Thyroid gland (tissue), 4 donors: ENCODE results near the gene PIAS4.

ENCODE experiments used
- POLR2A ChIP-seq, 2 donors: fragments of 450-650 bp; IDR thresholded peaks; one replicate each; pipeline ENCODE4 v1.6.1; 2017; ENCODE audit warnings: antibody characterized with exemption in 2 of 2, mild to moderate bottlenecking in 2 of 2, moderate library complexity in 1 of 2
- TF ChIP-seq, protein P1 (sequence below), 6 experiments: fragments of 200-600 bp in 3 of 6; fragments of 450-650 bp in 3 of 6; sonication (generic) in 3 of 6; IDR thresholded peaks; one replicate each; pipeline ENCODE4 v1.5.1; 2016 to 2019; ENCODE audit warnings: antibody characterized with exemption in 6 of 6, mild to moderate bottlenecking in 2 of 6, inconsistent platforms in 1 of 6, moderate library complexity in 1 of 6

GRCh38 chr19:4019578-4019977 lies 12.0 kb downstream of the PIAS4 start:
- TF ChIP-seq, protein P1, sequence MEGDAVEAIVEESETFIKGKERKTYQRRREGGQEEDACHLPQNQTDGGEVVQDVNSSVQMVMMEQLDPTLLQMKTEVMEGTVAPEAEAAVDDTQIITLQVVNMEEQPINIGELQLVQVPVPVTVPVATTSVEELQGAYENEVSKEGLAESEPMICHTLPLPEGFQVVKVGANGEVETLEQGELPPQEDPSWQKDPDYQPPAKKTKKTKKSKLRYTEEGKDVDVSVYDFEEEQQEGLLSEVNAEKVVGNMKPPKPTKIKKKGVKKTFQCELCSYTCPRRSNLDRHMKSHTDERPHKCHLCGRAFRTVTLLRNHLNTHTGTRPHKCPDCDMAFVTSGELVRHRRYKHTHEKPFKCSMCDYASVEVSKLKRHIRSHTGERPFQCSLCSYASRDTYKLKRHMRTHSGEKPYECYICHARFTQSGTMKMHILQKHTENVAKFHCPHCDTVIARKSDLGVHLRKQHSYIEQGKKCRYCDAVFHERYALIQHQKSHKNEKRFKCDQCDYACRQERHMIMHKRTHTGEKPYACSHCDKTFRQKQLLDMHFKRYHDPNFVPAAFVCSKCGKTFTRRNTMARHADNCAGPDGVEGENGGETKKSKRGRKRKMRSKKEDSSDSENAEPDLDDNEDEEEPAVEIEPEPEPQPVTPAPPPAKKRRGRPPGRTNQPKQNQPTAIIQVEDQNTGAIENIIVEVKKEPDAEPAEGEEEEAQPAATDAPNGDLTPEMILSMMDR (IDR thresholded peaks at IDR 0.05): no peak
- TF ChIP-seq POLR2A (IDR thresholded peaks at IDR 0.05): no peak
